Stimulated activated CD8-positive, alpha-beta memory T cell treated with anti-CD3 and anti-CD28 coated beads, Interleukin-4, amount 100 ng/mL, for 4 hours (primary cell): Measurements from ENCODE around the gene QSOX2.
"Not testable (repeated sequence)": the region's sequence is repeated elsewhere in the genome, so short reads cannot be mapped to it uniquely, and the experiment has no call there.

Source experiments
- DNase-seq, 2 donors: peaks; one replicate each; pipeline ENCODE4 v3.0.0-alpha.2; 2020; ENCODE audit warnings: low read depth in 2 of 2, low spot score in 1 of 2

The QSOX2 gene

GRCh38 chr9:136282272-136282861 lies 36.8 kb upstream of the QSOX2 start:
- no peak for DNase-seq

- DNase-seq, result no peak
Observed at GRCh38 chr9:136281421-136282271, 36.0 kb upstream of the QSOX2 start.

DNA sequence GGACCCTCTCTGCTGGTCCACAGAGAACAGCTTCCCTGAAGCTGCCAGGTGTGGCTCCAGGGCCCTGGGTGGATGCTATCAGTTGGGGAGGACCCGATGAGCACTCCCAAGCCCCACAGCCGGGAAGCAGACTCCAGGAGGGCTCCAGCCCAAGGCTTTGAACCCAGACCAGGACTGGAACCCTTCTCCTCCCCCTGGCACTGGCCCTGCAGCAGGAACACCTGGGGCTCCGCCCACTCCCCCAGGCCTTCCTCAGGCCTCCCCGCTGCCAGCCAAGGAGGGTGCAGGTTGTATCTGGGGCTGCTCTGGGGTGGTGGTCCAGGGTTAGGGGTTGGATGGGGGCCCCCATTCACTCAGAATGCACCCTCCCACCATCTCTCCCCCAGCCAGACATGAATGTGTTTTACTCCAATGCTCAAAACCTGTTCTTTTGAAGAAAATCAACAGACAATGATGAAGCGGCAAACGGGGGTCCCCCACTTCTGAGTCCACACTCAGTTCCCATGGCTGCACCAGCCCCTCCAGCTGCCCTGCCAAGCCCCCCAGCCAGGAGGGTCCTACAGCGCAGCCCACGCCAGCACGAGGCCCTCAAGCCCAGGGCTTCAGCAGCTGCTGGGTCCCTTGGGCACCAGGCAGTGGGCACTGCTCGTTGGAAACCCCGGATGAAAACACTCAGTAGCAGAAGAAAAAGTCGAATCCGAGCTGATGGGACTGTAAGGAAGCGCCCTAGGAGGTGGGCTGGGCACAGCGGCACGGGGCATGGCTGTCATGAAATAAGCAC lies 35.1 kb upstream of the QSOX2 start:
- no peak for DNase-seq

- DNase-seq, result no peak
Observed at GRCh38 chr9:136279471-136279870, 33.9 kb upstream of the QSOX2 start.

DNA sequence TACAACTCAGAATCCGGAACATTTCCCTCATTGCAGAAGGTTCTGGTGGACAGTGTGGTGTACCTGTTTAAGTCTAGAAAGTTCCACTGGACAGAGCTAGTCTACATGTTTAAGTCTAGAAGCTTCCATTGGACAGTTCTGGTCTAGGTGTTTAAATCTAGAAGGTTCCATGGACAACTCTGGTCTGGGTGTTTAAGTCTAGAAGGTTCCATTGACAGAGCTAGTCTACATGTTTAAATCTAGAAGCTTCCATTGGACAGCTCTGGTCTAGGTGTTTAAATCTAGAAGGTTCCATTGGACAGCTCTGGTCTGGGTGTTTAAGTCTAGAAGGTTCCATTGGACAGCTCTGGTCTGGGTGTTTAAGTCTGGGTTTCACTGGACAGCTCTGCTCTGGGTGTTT lies 33.3 kb upstream of the QSOX2 start:
- DNase-seq, result no peak

DNA sequence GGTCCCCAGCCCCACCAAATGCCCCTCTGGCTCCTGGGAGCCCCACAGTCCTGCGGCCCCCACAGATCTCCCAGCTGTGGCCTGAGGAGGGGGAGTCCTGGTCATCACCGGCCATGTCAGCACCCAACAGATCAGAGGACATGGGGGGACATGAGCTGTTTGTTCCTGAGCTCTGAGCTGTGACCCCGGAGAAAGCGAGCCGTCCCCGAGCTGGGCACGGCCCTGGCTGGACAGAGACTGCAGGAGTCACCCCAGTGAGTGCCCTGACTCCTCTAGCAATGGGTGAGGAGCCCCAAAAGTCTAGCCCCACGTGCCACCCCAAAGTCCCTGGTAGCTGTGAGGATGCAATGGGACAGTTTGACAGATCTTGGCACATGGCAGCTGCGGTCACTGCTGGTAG lies 32.6 kb upstream of the QSOX2 start:
- no peak for DNase-seq

DNA sequence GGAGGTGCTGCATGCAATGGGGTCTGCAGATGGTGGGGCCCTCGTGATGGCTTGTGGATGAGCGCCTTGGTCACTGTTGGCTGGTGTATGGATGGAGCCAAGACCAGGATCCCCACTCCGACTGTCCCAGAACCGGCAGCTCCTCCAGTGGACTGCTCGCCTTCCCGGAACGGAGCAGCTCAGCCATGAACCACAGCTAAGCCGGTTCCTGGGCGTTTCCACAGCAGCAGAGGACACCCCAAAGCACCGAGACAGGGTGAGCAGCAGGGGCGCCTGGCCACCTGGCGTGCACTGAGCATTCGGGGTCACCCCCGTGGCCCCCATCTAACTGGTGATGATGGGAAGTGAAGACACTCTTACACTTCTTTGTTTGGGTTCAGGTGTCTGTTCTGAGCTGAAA lies 32.1 kb upstream of the QSOX2 start:
- DNase-seq, result no peak

GRCh38 chr9:136276716-136277115 lies 31.1 kb upstream of the QSOX2 start:
- DNase-seq, result no peak

DNA sequence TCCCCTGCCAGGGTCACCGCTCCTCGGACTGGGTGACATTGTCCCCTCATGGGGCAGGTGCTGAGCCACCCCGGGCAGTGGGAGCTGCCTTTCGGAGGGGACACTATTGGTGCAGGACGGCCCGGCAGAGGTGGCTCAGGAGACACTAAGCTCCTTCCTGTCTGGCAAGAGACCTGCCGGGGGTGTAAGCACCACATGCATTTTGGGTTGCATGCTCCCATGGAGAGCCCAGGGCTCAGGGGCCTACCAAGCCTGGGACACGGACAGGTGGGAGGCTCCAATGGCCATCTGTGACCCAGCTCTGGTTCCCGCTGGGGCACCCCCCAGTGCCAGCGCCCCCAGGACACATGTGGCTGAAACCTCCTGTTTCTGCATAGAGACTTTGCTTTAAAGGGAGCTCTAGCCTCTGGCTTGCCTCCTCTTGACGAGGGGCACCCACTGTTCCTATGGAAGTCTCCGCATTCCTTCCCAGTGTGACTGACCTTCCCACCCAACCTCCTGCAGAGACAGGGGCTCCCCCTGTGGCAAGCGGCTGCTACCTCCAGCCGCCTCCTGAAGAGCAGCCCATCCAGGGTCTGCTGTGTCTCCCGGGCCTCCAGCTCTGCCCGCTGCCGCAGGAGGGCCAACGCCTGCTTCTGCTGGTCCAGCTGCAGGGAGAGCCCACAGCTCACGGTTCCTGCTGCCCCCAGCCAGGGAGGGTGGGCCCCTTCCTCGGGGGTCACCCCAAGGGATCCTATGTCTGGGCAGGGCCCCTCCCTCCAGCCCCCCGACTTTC lies 30.2 kb upstream of the QSOX2 start:
- DNase-seq, result no peak

DNA sequence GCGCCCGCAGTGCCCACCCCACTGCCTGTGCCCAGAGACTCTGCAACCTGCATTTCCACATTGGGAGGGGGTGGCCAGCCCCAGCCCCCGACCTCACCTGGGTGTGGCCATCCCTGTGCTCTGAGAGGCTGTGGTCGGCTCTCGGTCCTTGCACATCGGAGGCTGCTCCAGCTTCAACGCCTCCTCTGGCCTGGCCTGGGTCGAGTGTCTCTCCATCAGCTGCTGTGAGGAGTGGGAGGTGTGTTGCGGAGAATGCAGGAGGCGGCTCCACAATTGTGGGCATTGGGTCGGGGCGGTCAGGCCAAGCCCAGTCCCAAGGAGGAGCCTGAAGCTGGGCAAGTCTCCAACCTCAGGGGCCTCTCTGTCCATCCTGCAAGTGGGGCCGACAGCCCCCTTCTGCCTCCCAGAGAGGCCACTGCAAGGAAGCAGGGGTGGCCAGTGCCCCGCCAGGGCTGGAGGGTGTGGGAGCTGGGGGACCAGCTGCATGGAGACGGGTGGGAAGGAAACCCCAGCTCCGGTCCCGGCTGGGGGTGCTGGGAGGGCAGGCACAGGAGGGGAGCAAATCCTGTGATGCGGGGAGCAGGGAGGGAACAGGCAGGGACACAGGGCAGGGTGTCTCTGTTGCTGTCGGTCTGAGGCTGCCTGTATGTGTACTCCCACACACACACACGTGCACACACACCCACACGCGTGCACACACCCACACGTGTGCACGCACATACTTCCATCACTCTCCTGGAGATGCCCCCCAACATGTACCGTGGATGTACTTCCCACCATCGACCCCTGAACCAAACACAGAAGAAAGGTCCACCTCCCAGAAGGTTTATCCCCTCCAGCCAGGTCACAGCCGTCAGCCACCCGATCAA lies 29.4 kb upstream of the QSOX2 start:
- no peak for DNase-seq

- DNase-seq, result no peak
Observed at GRCh38 chr9:136273921-136274785, 28.5 kb upstream of the QSOX2 start.

DNA sequence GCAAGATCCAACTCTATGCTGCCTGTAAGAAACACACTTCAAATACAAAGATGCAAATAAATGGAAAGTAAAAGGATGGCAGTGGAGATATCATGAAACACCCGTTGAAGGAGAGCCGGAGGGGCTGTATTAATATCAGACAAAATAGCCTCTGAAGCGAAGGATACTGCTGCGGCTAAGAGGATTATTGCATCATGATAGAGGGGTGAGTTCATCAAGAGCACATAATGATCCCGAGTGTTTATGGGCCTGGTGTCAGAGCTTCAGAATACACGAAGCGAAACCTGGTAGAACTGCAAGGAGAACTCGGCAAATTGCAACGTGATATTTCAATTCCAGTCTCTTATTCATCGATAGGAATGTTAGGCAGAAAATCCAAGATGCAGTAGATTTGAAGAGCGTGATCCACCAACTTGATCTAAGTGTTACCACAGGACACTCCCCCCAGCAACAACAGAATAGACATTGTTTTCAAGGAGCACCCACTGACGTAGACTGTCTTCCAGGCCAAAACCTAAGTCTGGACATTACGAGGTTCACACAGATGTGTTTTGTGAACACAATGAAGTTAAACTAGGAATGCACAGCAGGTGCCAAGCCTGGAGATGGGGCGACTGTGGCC lies 27.7 kb upstream of the QSOX2 start:
- DNase-seq, result no peak

- no peak for DNase-seq
Observed at GRCh38 chr9:136270173-136270705, 24.6 kb upstream of the QSOX2 start.

- DNase-seq, result no peak
Observed at GRCh38 chr9:136268735-136269134, 23.1 kb upstream of the QSOX2 start.

DNA sequence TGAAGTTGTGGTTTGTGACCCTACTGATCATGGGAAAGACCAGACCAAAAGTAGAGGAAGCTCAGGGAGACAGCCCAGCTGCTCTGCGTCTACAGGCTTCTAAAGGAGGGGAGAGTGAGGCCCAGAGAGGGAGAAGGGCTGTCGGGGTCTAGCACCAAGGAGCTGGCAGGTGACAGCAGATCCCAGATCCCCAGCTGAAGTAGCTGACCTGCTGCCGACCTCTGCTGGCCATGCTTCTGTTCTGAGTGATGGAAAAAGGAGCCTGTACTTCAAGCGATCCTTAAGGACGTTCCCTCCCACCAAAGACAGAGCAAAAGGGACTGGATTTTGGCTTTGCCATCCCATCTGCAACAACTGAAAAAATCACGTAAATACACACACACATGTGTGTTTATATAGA lies 22.7 kb upstream of the QSOX2 start:
- DNase-seq, result no peak

DNA sequence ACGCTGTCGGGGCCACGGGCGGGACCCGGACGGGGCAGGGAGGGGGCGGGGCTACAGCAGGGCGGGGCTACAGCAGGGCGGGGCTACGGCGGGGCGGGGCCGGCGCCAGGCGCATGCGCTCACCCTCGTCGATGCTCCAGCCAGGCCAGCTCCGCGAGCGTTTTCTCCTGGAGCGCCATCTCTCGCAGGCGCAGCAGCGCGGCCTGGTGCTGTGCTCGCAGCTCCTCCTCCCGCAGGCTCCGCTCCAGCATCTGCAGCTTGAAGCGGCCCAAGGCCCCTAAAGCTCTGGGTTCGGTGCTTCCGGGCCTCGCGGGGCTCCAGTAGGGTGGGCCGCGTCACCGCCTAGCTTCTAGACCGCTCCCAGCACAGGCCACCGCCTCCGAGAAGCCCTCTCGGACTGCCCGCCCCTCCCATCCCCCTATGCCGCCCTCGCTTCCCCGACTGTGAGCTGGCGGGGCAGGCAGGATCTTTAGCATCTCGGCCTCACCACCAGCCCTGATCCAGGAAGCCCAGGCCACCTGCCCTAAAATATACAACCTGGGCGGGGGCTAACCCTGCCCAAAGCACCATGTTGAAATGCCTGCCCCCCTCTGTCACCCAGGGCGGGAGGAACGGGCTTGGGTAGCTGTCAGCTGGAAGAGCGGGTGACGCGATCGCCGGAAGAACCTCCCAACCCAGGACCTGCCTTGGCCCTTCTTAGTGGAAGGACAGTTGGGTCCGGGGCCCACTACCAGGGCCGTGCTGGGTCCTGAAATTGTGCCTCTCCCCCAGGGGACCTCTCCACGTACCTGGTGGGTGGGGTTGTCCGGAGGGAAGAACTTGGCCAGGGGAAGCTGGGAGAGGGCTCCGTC lies 21.9 kb upstream of the QSOX2 start:
- DNase-seq, result peak; percentile 59 to 68

DNA sequence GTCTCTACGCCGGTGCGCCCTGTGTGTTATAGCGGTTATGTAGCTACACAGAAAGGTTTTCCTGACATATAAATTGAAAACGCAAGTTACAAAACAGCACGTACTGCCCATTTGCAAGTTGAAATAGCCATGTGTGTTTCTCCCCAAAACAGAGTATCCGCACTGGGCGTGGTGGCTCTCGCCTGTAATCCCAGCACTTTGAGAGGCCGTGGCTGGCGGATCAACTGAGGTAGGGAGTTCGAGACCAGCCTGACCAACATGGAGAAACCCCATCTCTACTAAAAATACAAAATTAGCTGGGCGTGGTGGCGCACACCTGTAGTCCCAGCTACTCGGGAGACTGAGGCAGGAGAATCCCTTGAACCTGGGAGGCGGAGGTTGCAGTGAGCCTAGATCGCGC lies 21.0 kb upstream of the QSOX2 start:
- DNase-seq, result not testable (repeated sequence)
